HG02884 (cell line): ENCODE measurements around the gene LENEP.
A peak's percentile ranks its signal among the peaks of the same experiment; 100 is the strongest.

Experiments
- ATAC-seq: cut with Tn5 transposase; IDR thresholded peaks from one replicate; pipeline ENCODE4 v1.9.1; 2021; ENCODE audit warnings: mild to moderate bottlenecking, moderate library complexity; ENCODE audit not compliant: unreplicated experiment

Gene LENEP

GRCh38 chr1:154960446-154961136 is 32.8 kb upstream of the LENEP start:
- ATAC-seq: no peak

DNA sequence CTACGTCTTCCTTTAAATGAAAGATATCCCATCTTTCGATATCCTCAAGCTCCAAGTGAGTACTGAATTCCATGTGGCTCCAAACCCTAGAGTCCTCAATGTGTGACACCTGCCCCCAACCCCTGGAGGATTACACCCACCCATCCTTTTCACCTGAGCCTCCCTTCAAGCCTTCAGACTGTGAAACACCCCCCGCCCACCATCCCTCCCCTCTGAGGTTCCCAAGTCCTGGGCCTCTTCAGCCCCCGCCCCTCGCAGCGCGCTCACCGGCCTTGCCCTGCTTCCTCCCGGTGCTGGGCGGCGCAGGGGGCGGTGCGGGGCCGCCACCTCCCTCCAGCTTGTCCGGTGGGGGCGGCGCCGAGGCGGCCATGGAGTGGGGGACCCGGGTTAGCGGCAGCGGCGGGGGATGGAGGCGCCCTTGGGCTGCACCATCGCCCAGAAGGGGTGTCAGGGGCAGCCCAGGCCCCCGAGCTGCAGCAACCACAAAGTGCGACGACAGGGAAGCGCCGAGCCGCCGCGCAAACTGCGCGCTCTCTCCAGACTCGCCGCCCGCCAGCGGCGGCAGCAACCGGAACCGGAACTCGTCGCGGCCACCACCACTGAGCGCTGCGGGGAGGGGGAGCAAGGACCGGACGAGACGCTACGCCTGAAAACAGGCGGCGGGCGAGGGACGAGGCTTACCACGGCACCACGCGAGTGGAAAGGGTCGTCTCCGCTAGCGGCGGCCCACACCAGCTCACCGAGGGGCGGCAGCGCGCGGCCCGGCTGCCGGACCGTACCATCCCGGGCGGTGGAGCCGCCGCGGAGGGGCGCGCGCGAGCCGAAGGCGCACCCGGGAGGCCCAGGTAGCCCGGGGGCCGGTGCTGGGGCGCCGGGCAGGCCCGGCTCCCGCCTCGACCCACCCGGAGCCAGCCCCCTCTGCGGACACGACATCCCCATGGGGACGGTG is 31.9 kb upstream of the LENEP start, which contains the start of gene PYGO2:
TSS of gene PYGO2 (minus strand) at position 576 of the 949 bp plus-strand sequence. CDS start at position 370, 206 bp downstream.
- peak; percentile 72 for ATAC-seq

GRCh38 chr1:154962156-154962749 is 31.1 kb upstream of the LENEP start:
- ATAC-seq: peak; percentile 6

GRCh38 chr1:154962795-154963330 is 30.5 kb upstream of the LENEP start:
- ATAC-seq: no peak

DNA sequence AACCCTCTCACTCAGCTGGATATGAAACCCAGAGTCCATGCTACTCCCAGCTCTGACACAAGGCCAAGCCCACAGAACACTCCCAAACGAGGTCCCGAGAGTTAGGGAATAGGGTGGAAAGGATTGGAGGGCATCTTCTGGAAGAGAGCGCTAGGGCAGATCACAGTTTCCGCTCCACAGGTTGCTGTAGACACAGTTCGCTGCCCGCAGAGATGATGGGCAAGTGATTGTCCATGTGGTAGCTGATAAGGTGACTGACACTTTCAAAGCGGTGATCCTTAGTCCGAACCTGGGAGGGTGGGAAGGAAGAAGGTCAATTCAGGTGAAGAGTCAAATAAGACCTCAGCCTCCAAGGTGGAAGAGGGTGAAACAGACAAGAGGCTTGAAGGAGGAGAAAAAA is 29.7 kb upstream of the LENEP start:
- no peak for ATAC-seq

- no peak for ATAC-seq
Observed at GRCh38 chr1:154964359-154964758, 29.0 kb upstream of the LENEP start.

DNA sequence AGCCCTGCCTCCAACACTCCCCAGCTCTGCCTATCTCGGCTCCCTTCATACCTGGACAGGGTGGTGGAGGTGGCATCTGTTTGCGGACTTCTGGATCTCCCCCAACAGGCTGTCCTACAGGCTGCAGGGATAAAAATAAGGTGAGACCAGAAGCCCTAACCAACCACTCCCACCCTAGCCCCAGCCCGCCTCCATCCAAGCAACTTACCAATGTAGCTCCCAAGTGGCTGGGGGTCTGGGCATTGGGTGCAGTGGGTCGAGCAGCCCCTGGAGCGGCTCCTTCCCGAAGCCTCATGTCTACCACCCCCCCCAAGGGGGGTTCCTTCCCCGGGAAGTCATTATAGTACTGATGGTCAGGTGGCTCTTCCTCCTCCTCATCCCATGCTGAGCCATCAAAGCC is 27.3 kb upstream of the LENEP start:
- ATAC-seq: no peak

- no peak for ATAC-seq
Observed at GRCh38 chr1:154967331-154967950, 25.9 kb upstream of the LENEP start.

GRCh38 chr1:154968731-154969130 is 24.7 kb upstream of the LENEP start:
- no peak for ATAC-seq

DNA sequence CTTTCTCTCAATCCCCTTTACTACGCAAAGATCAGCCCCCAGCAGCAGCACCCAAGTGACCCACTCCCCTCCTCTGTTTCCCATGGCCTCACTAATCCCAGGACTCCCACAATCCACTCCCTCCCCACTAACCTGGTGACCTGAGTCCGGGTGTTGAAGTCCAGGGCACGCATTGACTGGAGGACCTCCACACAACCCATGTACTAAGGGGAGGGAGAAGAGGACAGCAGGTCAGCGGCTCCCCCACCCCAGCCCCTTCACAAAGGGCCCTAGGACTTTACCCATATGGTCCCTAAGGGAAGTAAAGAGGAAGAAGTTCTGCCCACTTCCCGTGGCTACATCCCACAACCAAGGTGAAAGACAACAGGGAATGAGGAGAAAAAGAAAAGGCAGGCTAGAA is 24.1 kb upstream of the LENEP start:
- ATAC-seq: no peak

- no peak for ATAC-seq
Observed at GRCh38 chr1:154969860-154970452, 23.4 kb upstream of the LENEP start.

- ATAC-seq: no peak
Observed at GRCh38 chr1:154970631-154971340, 22.6 kb upstream of the LENEP start, which contains the start of gene SHC1. Gene SHC1 (minus strand): TSS chr1:154970747. CDS start chr1:154970526, 221 bp downstream.

DNA sequence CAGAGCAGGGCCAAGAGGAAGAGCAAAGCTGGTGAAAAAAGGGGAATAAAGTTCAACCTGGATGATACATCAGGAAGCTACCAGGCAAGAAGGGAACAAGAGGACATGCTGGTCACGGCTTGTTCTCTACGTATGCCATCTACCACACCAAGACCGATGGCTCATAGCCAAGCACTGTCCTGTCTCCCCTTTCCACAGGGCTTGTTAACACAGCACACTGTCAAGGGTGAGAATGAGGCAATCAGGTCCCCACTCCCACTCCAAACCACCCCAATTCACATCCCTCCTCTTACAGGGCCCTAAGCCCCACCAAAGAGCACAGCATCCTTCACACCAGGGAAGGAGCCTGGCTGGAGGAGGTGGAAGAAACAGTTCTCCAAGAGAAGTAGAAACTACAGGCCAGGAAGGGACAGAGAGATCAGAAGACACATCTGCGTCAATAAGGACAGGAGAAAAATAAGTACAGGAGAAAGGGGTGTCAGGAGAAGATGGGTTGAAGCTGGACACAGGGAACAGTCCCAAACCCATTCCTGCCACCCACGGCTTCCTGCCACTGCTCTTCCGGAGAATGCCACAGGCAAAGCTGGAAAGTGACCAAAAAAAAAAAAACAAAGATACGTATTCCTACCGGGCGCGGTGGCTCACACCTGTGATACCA is 21.9 kb upstream of the LENEP start:
- no peak for ATAC-seq

GRCh38 chr1:154972213-154972516 is 21.2 kb upstream of the LENEP start:
- ATAC-seq: no peak

- ATAC-seq: no peak
Observed at GRCh38 chr1:154972517-154973343, 20.7 kb upstream of the LENEP start.

DNA sequence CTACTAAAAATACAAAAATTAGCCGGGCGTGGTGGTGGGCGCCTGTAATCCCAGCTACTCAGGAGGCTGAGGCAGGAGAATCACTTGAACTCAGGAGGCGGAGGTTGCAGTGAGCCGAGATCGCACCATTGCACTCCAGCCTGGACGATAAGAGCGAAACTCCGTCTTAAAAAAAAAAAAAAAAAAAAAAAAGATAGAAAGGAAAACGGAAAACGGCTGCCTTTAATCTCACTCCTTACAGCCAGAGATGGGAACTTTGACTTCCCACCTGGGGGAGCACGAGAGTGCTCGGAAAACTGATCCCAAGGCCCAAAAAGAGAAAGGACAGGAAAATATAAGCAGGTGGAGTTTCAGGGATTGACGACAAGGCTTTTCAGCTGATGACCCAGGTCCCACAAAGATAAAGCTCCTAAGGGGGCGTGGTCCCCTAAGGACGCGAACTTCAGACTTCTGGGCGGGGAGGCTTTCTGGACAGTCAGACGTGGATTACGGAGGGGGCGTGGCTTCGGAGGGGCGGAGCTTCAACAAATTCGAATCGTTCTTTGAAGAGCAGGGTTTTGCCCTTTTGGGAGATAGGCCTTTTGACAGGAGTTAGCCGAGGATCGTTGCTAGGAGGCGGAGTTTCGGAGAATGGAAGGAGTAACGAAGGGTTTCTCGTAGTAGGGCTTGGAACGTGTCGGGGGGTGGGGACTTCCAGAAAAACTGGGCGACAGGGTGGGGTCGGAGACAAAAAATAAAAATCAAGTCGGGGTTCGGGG is 19.9 kb upstream of the LENEP start:
- ATAC-seq: peak; percentile 20

- ATAC-seq: peak; percentile 66
Observed at GRCh38 chr1:154974102-154974807, 19.1 kb upstream of the LENEP start, which contains the start of gene CKS1B. Gene CKS1B (plus strand): TSS chr1:154974681. CDS start chr1:154974746, 65 bp downstream.
